Measurements from ENCODE around the gene ROGDI. TPM values are rescaled to one million over a fixed set of nuclear protein-coding genes. Genes with fewer than 3 reads are reported as not detected.

ROGDI gene
- total and polyA plus RNA-seq, 2 donors (not counting 1 experiment from before 2014, with no cell fraction given): 9.2 to 31.9 TPM

GRCh38 chr16:4836727-4837126 is 34.3 kb upstream of the ROGDI start:
- TF ChIP-seq CTCF (IDR thresholded peaks at IDR 0.05): no peak
- no peak for TF ChIP-seq EZH2 (IDR thresholded peaks at IDR 0.05; ENCODE audit: borderline replicate concordance, insufficient read depth, low read depth, low read length, poor library complexity, severe bottlenecking)
- Mint-ChIP-seq H3K27me3 (no peaks in the 10 kb centered on the region), H3K4me3 (no peak overlapping the region), H3K9me3 (ENCODE audit: insufficient read depth) (no peaks in the 10 kb centered on the region), H3K27ac (no peak overlapping the region), H3K4me1 (peaks cover 19% of the 10 kb centered on the region)
- Histone ChIP-seq H3K9me3 (ENCODE audit: control extremely low read depth in 1 of 3, control insufficient read depth in 2 of 3, insufficient read depth in 1 of 3, low read length in 2 of 3) (no peaks in the 10 kb centered on the region), H3K9ac (ENCODE audit: low read length) (no peak overlapping the region), H3K27me3 (replicated peaks in 1 of 4; ENCODE audit: control extremely low read depth in 1 of 4, control insufficient read depth in 3 of 4, insufficient read depth in 4 of 4, low read length in 3 of 4) (no peaks in the 10 kb centered on the region), H3K79me2 (ENCODE audit: control insufficient read depth, insufficient read depth, low read length) (peaks cover 29% of the 10 kb centered on the region), H3K36me3 (replicated peaks in 1 of 2; ENCODE audit: control extremely low read depth in 1 of 2, control insufficient read depth in 1 of 2, extremely low read depth in 1 of 2, insufficient read depth in 2 of 2, low read length in 1 of 2) (peaks cover 21 to 67% of the 10 kb centered on the region in 2 experiments), H4K20me1 (ENCODE audit: control insufficient read depth, insufficient read depth, low read length, poor library complexity, severe bottlenecking) (peaks cover 42% of the 10 kb centered on the region), H2AFZ (ENCODE audit: insufficient read depth, low read depth, low read length, poor library complexity, severe bottlenecking) (no peak overlapping the region), H3K4me2 (replicated peaks; ENCODE audit: low read depth, low read length, poor library complexity, severe bottlenecking) (no peak overlapping the region), H3K27ac (ENCODE audit: low read length in 2 of 2) (no peak overlapping the region), H3K4me3 (ENCODE audit: control extremely low read depth in 1 of 5, extremely low read depth in 1 of 5, insufficient read depth in 1 of 5, low read depth in 2 of 5, low read length in 4 of 5) (no peak overlapping the region), H3K4me1 (ENCODE audit: control insufficient read depth in 2 of 2, insufficient read depth in 2 of 2, low read length in 2 of 2) (peaks cover 16 to 23% of the 10 kb centered on the region in 2 donors)
- CTCF ChIA-PET: no interaction called here
- ATAC-seq (ENCODE audit: low read depth) (no peak), DNase-seq (no peak)
- POLR2A ChIA-PET: no interaction called here
- 100% methylated on average over 2 of the region's 2 CpGs for WGBS (ENCODE audit: insufficient coverage)
- intact Hi-C loops (cut with micrococcal nuclease): no loop called here

GRCh38 chr16:4833584-4833983 is 31.2 kb upstream of the ROGDI start:
- H3K36me3 ChIP-seq (replicated peaks in 1 of 2; ENCODE audit: control extremely low read depth in 1 of 2, control insufficient read depth in 1 of 2, extremely low read depth in 1 of 2, insufficient read depth in 2 of 2, low read length in 1 of 2): peaks cover 14 to 62% of the 10 kb centered on the region in 2 experiments
- ChIA-PET POLR2A (no interaction called here), CTCF (interaction anchor here (0.7 kb wide), 1 partner anchor 31 kb away, joined by 3 read pairs; the partner anchor contains the start of gene ROGDI)
- H3K79me2 ChIP-seq (ENCODE audit: control insufficient read depth, insufficient read depth, low read length): peaks cover 48% of the 10 kb centered on the region
- DNase-seq (no peak), ATAC-seq (ENCODE audit: low read depth) (no peak)
- no CpG with 5 or more reads among the region's 1 CpG for WGBS (ENCODE audit: insufficient coverage)
- H3K9me3 Mint-ChIP-seq (ENCODE audit: insufficient read depth): no peaks in the 10 kb centered on the region
- peaks cover 20% of the 10 kb centered on the region for H3K4me1 Mint-ChIP-seq
- H2AFZ ChIP-seq (ENCODE audit: insufficient read depth, low read depth, low read length, poor library complexity, severe bottlenecking): no peak overlapping the region
- H3K27me3 Mint-ChIP-seq: no peaks in the 10 kb centered on the region
- TF ChIP-seq CTCF (IDR thresholded peaks at IDR 0.05): no peak
- no peak for TF ChIP-seq EZH2 (IDR thresholded peaks at IDR 0.05; ENCODE audit: borderline replicate concordance, insufficient read depth, low read depth, low read length, poor library complexity, severe bottlenecking)
- H3K4me2 ChIP-seq (replicated peaks; ENCODE audit: low read depth, low read length, poor library complexity, severe bottlenecking): peak overlapping the region; percentile 33
- peaks cover 16 to 23% of the 10 kb centered on the region in 2 donors for H3K4me1 ChIP-seq (ENCODE audit: control insufficient read depth in 2 of 2, insufficient read depth in 2 of 2, low read length in 2 of 2)
- no peak overlapping the region for H3K4me3 ChIP-seq (ENCODE audit: control extremely low read depth in 1 of 5, extremely low read depth in 1 of 5, insufficient read depth in 1 of 5, low read depth in 2 of 5, low read length in 4 of 5)
- no peaks in the 10 kb centered on the region for H3K9me3 ChIP-seq (ENCODE audit: control extremely low read depth in 1 of 3, control insufficient read depth in 2 of 3, insufficient read depth in 1 of 3, low read length in 2 of 3)
- H3K4me3 Mint-ChIP-seq: no peak overlapping the region
- H3K9ac ChIP-seq (ENCODE audit: low read length): no peak overlapping the region
- H3K27ac Mint-ChIP-seq: no peak overlapping the region
- intact Hi-C loops (cut with micrococcal nuclease): no loop called here
- H4K20me1 ChIP-seq (ENCODE audit: control insufficient read depth, insufficient read depth, low read length, poor library complexity, severe bottlenecking): peaks cover 50% of the 10 kb centered on the region
- no peaks in the 10 kb centered on the region for H3K27me3 ChIP-seq (replicated peaks in 1 of 4; ENCODE audit: control extremely low read depth in 1 of 4, control insufficient read depth in 3 of 4, insufficient read depth in 4 of 4, low read length in 3 of 4)
- peak overlapping the region in 1 of 2 donors; percentile 62 for H3K27ac ChIP-seq (ENCODE audit: low read length in 2 of 2)
